ENCODE data around the gene RPIA. TPM values are rescaled to one million over a fixed set of nuclear protein-coding genes. Genes with fewer than 3 reads are reported as not detected.

The RPIA gene
- total and polyA plus RNA-seq, 2 of the 13 experiments (the other 11 are each of a cell fraction or from before 2014, with no cell fraction given) = 13.3 to 23.9 TPM

DNA sequence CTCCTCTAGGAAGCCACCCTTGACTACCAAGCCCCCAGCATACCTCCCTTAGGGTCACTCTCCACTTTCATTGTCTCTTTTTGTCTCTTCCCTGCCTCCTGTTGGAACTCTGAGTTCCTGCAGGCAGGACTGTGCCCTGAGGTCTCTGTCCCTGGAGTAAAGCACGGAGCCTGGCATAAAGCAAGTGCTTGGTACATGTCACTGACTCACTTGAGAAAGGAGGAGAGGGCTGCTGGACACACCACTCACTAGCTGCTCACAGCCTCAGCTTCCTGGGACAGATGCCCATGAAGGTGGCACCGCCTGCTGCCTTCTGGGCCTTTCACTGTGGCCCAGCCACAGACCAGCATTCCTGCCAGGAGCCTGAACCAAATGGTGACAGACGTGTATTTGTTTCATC, 64.4 kb downstream of the RPIA start:
- CTCF ChIA-PET (ENCODE audit: low intra/inter-chr PET ratio, low total read pairs) = no interaction called here
- DNase-seq (ENCODE audit: low spot score) (no peak), FAIRE-seq (no peak), ATAC-seq (peak; percentile 34)
- Histone ChIP-seq H3K4me1 (ENCODE audit: insufficient read depth, low read length) (no peaks in the 10 kb centered on the region), H4K20me1 (ENCODE audit: insufficient read depth, low read length) (no peaks in the 10 kb centered on the region), H2AFZ (ENCODE audit: low read length) (no peak overlapping the region), H3K27me3 (ENCODE audit: control insufficient read depth in 1 of 2, insufficient read depth in 2 of 2, low read length in 2 of 2) (no peaks in the 10 kb centered on the region), H3K27ac (ENCODE audit: extremely low read length, insufficient read depth, low read length) (no peak overlapping the region), H3K79me2 (ENCODE audit: insufficient read depth, low read length) (no peaks in the 10 kb centered on the region), H3K4me3 (replicated peaks in 1 of 3; ENCODE audit: insufficient read depth in 1 of 3, low read depth in 2 of 3, low read length in 3 of 3) (no peak overlapping the region), H3K9me3 (ENCODE audit: low read length) (peaks cover 21% of the 10 kb centered on the region), H3K4me2 (ENCODE audit: low read depth, low read length) (no peak overlapping the region), H3K36me3 (replicated peaks in 1 of 2; ENCODE audit: control insufficient read depth in 1 of 2, insufficient read depth in 2 of 2, low read length in 2 of 2) (peaks cover 2 to 16% of the 10 kb centered on the region in 2 experiments; a peak in 2 of 5 replicates), H3K9ac (ENCODE audit: insufficient read depth, low read depth, low read length) (no peak overlapping the region)
- POLR2A ChIA-PET = no interaction called here
- BruUV-seq (replicated peaks) = no TSS peak
- WGBS (ENCODE audit: low lambda C conversion rate) = 96% methylated on average over 2 of the region's 3 CpGs
- in situ Hi-C loops (cut with HindIII; ENCODE audit: extremely low pct_ligation_motif_present, low pct_unique_long_range_greater_than_20kb) (no loop called here), intact Hi-C loops (cut with micrococcal nuclease; ENCODE audit: unreplicated experiment) (no loop called here)
- TF ChIP-seq, protein P1, sequence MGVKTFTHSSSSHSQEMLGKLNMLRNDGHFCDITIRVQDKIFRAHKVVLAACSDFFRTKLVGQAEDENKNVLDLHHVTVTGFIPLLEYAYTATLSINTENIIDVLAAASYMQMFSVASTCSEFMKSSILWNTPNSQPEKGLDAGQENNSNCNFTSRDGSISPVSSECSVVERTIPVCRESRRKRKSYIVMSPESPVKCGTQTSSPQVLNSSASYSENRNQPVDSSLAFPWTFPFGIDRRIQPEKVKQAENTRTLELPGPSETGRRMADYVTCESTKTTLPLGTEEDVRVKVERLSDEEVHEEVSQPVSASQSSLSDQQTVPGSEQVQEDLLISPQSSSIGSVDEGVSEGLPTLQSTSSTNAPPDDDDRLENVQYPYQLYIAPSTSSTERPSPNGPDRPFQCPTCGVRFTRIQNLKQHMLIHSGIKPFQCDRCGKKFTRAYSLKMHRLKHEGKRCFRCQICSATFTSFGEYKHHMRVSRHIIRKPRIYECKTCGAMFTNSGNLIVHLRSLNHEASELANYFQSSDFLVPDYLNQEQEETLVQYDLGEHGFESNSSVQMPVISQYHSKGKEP (CRISPR knock-in tag; IDR thresholded peaks at IDR 0.05) = no peak
- no peak for TF ChIP-seq YEATS4 (CRISPR knock-in tag; IDR thresholded peaks at IDR 0.05; ENCODE audit: borderline replicate concordance)
- no peak for TF ChIP-seq ZNF562 (CRISPR knock-in tag; IDR thresholded peaks at IDR 0.05; ENCODE audit: borderline replicate concordance)
- TF ChIP-seq, protein P2, sequence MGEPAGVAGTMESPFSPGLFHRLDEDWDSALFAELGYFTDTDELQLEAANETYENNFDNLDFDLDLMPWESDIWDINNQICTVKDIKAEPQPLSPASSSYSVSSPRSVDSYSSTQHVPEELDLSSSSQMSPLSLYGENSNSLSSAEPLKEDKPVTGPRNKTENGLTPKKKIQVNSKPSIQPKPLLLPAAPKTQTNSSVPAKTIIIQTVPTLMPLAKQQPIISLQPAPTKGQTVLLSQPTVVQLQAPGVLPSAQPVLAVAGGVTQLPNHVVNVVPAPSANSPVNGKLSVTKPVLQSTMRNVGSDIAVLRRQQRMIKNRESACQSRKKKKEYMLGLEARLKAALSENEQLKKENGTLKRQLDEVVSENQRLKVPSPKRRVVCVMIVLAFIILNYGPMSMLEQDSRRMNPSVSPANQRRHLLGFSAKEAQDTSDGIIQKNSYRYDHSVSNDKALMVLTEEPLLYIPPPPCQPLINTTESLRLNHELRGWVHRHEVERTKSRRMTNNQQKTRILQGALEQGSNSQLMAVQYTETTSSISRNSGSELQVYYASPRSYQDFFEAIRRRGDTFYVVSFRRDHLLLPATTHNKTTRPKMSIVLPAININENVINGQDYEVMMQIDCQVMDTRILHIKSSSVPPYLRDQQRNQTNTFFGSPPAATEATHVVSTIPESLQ (CRISPR knock-in tag; conservative IDR thresholded peaks at IDR 0.05) = no peak
- TF ChIP-seq HNF4A (CRISPR knock-in tag; IDR thresholded peaks at IDR 0.05) = no peak
- no peak for TF ChIP-seq ZFY (CRISPR knock-in tag; IDR thresholded peaks at IDR 0.05)
- TF ChIP-seq KLF12 (CRISPR knock-in tag; IDR thresholded peaks at IDR 0.05; ENCODE audit: borderline replicate concordance) = no peak
- no peak for TF ChIP-seq SMARCE1 (IDR thresholded peaks at IDR 0.05; ENCODE audit: borderline replicate concordance)
- no peak for TF ChIP-seq MED1 (CRISPR knock-in tag; IDR thresholded peaks at IDR 0.05)
- TF ChIP-seq ZNF17 (CRISPR knock-in tag; IDR thresholded peaks at IDR 0.05) = no peak
- TF ChIP-seq ZNF816 (CRISPR knock-in tag; IDR thresholded peaks at IDR 0.05; ENCODE audit: borderline replicate concordance) = no peak
- no peak for TF ChIP-seq BCL6 (CRISPR knock-in tag; IDR thresholded peaks at IDR 0.05)
- TF ChIP-seq, protein P3, sequence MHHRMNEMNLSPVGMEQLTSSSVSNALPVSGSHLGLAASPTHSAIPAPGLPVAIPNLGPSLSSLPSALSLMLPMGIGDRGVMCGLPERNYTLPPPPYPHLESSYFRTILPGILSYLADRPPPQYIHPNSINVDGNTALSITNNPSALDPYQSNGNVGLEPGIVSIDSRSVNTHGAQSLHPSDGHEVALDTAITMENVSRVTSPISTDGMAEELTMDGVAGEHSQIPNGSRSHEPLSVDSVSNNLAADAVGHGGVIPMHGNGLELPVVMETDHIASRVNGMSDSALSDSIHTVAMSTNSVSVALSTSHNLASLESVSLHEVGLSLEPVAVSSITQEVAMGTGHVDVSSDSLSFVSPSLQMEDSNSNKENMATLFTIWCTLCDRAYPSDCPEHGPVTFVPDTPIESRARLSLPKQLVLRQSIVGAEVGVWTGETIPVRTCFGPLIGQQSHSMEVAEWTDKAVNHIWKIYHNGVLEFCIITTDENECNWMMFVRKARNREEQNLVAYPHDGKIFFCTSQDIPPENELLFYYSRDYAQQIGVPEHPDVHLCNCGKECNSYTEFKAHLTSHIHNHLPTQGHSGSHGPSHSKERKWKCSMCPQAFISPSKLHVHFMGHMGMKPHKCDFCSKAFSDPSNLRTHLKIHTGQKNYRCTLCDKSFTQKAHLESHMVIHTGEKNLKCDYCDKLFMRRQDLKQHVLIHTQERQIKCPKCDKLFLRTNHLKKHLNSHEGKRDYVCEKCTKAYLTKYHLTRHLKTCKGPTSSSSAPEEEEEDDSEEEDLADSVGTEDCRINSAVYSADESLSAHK (CRISPR knock-in tag; IDR thresholded peaks at IDR 0.05; ENCODE audit: borderline replicate concordance) = no peak
- TF ChIP-seq FOXA3 (CRISPR knock-in tag; IDR thresholded peaks at IDR 0.05) = no peak
- no peak for TF ChIP-seq ZNF549 (CRISPR knock-in tag; IDR thresholded peaks at IDR 0.05)
- TF ChIP-seq ZNF451 (CRISPR knock-in tag; IDR thresholded peaks at IDR 0.05) = no peak
- no peak for TF ChIP-seq SAP130 (CRISPR knock-in tag; IDR thresholded peaks at IDR 0.05; ENCODE audit: low read depth)
- TF ChIP-seq, protein P4, sequence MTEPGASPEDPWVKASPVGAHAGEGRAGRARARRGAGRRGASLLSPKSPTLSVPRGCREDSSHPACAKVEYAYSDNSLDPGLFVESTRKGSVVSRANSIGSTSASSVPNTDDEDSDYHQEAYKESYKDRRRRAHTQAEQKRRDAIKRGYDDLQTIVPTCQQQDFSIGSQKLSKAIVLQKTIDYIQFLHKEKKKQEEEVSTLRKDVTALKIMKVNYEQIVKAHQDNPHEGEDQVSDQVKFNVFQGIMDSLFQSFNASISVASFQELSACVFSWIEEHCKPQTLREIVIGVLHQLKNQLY (CRISPR knock-in tag; IDR thresholded peaks at IDR 0.05) = no peak

All from HepG2 (cell line).